ENCODE results near the gene PRRT4.

Gene PRRT4

GRCh38 chr7:128344431-128344774, 17.1 kb downstream of the PRRT4 start:
- no peak for DNase-seq (ENCODE audit: low read depth)
- H3K4me3 ChIP-seq (ENCODE audit: low read length) = no peak overlapping the region
- TF ChIP-seq, protein P1, sequence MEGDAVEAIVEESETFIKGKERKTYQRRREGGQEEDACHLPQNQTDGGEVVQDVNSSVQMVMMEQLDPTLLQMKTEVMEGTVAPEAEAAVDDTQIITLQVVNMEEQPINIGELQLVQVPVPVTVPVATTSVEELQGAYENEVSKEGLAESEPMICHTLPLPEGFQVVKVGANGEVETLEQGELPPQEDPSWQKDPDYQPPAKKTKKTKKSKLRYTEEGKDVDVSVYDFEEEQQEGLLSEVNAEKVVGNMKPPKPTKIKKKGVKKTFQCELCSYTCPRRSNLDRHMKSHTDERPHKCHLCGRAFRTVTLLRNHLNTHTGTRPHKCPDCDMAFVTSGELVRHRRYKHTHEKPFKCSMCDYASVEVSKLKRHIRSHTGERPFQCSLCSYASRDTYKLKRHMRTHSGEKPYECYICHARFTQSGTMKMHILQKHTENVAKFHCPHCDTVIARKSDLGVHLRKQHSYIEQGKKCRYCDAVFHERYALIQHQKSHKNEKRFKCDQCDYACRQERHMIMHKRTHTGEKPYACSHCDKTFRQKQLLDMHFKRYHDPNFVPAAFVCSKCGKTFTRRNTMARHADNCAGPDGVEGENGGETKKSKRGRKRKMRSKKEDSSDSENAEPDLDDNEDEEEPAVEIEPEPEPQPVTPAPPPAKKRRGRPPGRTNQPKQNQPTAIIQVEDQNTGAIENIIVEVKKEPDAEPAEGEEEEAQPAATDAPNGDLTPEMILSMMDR (conservative IDR thresholded peaks at IDR 0.05; ENCODE audit: low read depth, low read length) = no peak

- H3K4me3 ChIP-seq (ENCODE audit: low read length) = peak within 1 kb of the TSS; percentile 78
- DNase-seq (ENCODE audit: low read depth) = peak; percentile 66
- TF ChIP-seq, protein P1 (conservative IDR thresholded peaks at IDR 0.05; ENCODE audit: low read depth, low read length) = no peak
These were observed 17.7 kb downstream of the PRRT4 start, which contains the start of gene RBM28 for GRCh38 chr7:128343554-128344430. TSS of gene RBM28 (minus strand) at chr7:128343908. CDS start at chr7:128343793, 115 bp downstream.

GRCh38 chr7:128341733-128342132, 19.8 kb downstream of the PRRT4 start:
- H3K4me3 ChIP-seq (ENCODE audit: low read length) = no peak overlapping the region
- TF ChIP-seq, protein P1 (conservative IDR thresholded peaks at IDR 0.05; ENCODE audit: low read depth, low read length) = no peak
- no peak for DNase-seq (ENCODE audit: low read depth)

DNA sequence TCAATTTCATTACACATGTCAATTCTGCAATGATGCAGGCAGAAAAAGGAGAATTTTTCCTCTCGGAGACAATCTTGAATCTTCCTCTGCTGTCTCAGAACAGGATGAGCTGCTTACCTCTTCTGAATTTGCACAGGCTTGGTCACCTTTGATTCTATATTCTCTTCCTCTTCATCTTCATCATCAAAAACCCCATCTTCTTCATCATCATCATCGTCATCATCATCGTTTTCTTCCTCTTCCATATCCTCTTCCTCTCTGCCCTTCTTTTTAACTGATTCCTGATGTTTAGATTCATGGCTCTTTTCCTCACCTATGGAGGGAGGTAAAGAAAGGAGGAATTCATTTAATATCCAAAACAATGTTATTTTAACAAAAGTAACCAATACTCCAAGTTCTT, 25.8 kb downstream of the PRRT4 start:
- TF ChIP-seq, protein P1 (conservative IDR thresholded peaks at IDR 0.05; ENCODE audit: low read depth, low read length) = no peak
- no peak for DNase-seq (ENCODE audit: low read depth)
- no peak overlapping the region for H3K4me3 ChIP-seq (ENCODE audit: low read length)

GRCh38 chr7:128324368-128324680, 37.2 kb downstream of the PRRT4 start:
- no peak overlapping the region for H3K4me3 ChIP-seq (ENCODE audit: low read length)
- DNase-seq (ENCODE audit: low read depth) = no peak
- TF ChIP-seq, protein P1 (conservative IDR thresholded peaks at IDR 0.05; ENCODE audit: low read depth, low read length) = no peak

- H3K4me3 ChIP-seq (ENCODE audit: low read length) = no peak overlapping the region
- no peak for DNase-seq (ENCODE audit: low read depth)
- TF ChIP-seq, protein P1 (conservative IDR thresholded peaks at IDR 0.05; ENCODE audit: low read depth, low read length) = no peak
These were observed 37.8 kb downstream of the PRRT4 start for GRCh38 chr7:128323459-128324367.
